Spleen (tissue), 7 donors: ENCODE measurements around the gene AKAP13.

Source experiments
- POLR2A ChIP-seq, 3 donors: fragments of 450-650 bp; IDR thresholded peaks; one replicate each; pipeline ENCODE4 v1.5.1; 2017; ENCODE audit warnings: antibody characterized with exemption in 3 of 3, mild to moderate bottlenecking in 1 of 3
- POLR2AphosphoS5 ChIP-seq, 3 donors: sonication (generic); formaldehyde crosslinking; IDR thresholded peaks; one replicate each; pipeline ENCODE4 v1.5.1; 2017; ENCODE audit warnings: antibody characterized with exemption in 3 of 3
- TF ChIP-seq, protein P1 (sequence below), 11 experiments: fragments of 200-600 bp in 7 of 11; fragments of 450-650 bp in 4 of 11; sonication (generic) in 4 of 11; IDR thresholded peaks in 8 of 11; conservative IDR thresholded peaks in 3 of 11; 1 replicate in 7 of 11; 2 replicates in 4 of 11; pipeline versions ENCODE4 v1.4.0 to v1.8.0; 2016 to 2021; ENCODE audit warnings: antibody characterized with exemption in 11 of 11, inconsistent platforms in 4 of 11, mild to moderate bottlenecking in 1 of 11
- donor health status: DM: no; HTN: no; CAD: no; lungs with moderate emphysema.
- donor health status: DM: no; HTN: no; CAD: no.
- donor health status: DM: no; HTN: no; CAD: no.

DNA sequence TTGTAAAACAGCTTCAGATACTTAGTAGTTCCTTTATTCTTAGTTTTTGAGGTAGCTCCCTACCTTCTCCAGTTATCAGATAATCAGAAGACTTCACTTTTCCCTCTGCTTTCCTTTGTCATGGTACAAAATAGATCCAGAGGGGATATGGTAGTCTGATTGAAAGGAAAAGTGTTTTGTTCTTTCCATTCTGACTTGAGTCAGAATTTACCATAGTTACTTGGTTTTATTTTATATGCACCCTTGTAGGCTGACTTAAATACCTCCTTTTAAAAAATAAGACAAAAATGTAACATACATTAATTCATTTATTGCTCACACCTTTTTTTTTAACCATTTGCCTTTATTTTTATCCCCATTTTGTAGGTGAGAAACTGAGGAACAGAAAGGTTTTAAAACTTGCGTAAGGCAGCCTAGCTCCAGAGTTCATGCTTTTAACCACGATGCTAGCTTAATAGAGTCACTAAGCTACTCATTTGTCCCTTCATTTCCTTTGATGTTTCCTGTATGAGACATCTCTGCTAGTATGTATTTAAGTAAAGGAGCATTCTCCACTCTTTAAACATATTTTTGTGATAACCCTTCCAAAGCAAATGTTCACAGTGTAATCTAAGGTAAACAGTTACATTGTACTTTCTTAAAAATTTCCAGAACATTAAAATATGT is 226.9 kb downstream of the AKAP13 start:
- TF ChIP-seq, protein P1, sequence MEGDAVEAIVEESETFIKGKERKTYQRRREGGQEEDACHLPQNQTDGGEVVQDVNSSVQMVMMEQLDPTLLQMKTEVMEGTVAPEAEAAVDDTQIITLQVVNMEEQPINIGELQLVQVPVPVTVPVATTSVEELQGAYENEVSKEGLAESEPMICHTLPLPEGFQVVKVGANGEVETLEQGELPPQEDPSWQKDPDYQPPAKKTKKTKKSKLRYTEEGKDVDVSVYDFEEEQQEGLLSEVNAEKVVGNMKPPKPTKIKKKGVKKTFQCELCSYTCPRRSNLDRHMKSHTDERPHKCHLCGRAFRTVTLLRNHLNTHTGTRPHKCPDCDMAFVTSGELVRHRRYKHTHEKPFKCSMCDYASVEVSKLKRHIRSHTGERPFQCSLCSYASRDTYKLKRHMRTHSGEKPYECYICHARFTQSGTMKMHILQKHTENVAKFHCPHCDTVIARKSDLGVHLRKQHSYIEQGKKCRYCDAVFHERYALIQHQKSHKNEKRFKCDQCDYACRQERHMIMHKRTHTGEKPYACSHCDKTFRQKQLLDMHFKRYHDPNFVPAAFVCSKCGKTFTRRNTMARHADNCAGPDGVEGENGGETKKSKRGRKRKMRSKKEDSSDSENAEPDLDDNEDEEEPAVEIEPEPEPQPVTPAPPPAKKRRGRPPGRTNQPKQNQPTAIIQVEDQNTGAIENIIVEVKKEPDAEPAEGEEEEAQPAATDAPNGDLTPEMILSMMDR (IDR thresholded peaks at IDR 0.05 in 8 of 11, conservative IDR thresholded peaks at IDR 0.05 in 3 of 11): no peak
- TF ChIP-seq POLR2AphosphoS5 (IDR thresholded peaks at IDR 0.05): no peak
- no peak for TF ChIP-seq POLR2A (IDR thresholded peaks at IDR 0.05)
